ENCODE data around the gene ERCC3.
A peak's percentile ranks its signal among the peaks of the same experiment; 100 is the strongest.
"Not testable (repeated sequence)": the region's sequence is repeated elsewhere in the genome, so short reads cannot be mapped to it uniquely, and the experiment has no call there.

Gene ERCC3

DNA sequence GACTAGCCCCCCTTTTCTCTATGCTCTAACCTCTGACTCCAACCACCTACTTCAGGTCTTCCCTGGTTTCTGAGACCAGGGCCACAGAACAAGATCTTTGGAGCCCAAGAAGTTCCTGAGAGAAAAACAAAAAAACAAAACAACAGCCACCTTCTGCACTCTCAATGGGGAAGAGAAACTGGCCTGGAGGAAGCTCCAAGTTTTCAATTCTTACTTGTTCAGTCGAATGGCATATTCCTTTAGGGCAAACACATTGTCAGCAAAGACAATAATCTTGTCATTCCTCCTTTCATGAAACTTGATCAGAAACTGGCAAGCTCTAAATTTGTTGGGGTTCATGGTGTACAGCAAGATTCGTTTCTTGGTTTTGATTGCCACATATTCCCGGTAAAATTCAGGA lies 15.0 kb downstream of the ERCC3 start:
- DNase-seq = no peak

- DNase-seq = no peak
Observed at GRCh38 chr2:127277028-127277427, 16.9 kb downstream of the ERCC3 start.

DNA sequence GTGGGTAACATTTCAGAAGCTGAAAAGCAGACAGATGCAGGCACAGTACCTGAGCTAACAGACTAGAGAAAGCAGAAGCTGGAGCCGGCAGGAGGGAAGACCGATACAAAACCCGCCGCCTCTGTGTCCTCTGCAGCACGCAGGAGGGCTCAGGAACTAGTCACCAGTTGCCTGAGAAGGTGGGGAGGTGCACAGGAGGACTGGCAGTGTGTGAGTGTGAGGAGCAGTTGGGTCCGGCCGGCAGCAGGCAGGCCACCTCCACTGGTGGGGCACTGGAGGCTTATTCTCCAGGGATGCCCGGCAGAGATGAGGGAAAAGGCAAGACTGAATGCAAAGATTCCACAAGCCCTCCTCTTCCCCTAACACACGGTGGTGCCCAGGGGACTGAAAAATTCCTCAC lies 18.2 kb downstream of the ERCC3 start:
- no peak for DNase-seq

DNA sequence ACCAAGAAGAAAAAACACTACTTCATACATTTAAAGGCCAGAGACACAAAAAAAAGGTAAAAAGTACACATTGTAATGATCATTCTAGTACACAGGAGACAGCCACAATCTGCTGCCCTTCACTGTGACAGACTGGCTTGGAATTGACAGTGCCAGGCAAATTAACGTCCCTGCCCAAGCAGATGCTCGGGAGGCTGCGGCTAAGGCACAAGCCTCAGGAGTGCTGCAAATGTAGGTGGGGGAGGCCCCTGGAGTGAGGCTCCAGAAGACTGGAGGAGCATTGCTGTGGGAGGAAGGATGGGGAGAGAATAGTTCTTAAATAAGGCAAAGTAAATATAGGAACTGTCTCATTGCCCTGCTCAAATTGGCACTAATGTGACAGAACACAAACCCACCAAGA lies 18.6 kb downstream of the ERCC3 start:
- no peak for DNase-seq

GRCh38 chr2:127270663-127271062 lies 23.3 kb downstream of the ERCC3 start:
- DNase-seq = no peak

- DNase-seq = peak; percentile 55
Observed at GRCh38 chr2:127261804-127262406, 32.0 kb downstream of the ERCC3 start.

GRCh38 chr2:127259355-127259754 lies 34.6 kb downstream of the ERCC3 start:
- no peak for DNase-seq

- DNase-seq = no peak
Observed at GRCh38 chr2:127256866-127257265, 37.1 kb downstream of the ERCC3 start.

DNA sequence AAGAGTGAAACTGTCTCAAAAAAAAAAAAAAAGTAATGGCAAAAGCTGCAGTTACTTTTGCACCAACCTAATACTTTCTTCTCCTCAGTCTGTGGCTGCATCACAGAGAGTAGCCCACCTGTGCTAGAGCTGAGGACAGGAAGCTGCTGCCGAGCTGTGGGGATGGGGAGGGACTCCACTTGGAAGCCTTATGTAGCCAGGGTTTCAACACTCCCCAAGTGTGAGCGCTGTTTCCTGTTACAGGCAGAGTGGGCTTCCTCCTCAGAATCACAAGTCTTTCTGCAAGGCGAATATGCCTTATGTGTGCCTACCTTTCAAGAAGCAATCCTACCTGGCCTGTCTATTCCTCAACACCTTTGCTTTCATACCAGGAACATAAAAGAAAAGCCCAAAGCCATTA lies 37.6 kb downstream of the ERCC3 start:
- DNase-seq = no peak

GRCh38 chr2:127255721-127256120 lies 38.2 kb downstream of the ERCC3 start:
- DNase-seq = no peak

GRCh38 chr2:127255146-127255545 lies 38.8 kb downstream of the ERCC3 start:
- no peak for DNase-seq

DNA sequence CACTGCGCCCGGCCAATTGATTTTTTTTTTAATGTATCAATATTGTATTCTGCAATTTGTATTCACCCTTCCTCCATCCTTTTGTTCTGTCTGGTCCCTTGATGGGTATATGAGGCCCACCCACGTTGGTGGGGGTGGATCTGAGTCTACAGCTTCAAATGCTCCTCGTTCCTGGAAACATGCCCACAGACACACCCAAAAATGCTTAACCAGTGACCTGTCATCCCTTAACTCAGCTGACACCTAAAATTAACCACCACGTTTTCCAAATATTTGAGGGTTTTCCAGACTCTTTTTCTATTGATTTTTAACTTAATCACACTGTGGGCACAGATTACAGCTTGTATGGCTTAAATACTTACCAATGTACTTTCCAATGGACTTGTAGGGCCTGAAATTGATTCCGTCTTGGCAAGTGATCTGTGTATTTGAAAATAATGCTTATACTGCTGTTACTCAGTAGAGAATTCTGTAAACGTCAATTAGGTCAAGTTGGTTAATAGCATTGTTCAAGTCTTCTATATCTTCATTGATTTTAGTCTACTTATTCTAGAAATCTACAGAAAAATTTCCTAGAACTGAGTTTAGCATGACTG lies 39.5 kb downstream of the ERCC3 start:
- peak; percentile 56 for DNase-seq

DNA sequence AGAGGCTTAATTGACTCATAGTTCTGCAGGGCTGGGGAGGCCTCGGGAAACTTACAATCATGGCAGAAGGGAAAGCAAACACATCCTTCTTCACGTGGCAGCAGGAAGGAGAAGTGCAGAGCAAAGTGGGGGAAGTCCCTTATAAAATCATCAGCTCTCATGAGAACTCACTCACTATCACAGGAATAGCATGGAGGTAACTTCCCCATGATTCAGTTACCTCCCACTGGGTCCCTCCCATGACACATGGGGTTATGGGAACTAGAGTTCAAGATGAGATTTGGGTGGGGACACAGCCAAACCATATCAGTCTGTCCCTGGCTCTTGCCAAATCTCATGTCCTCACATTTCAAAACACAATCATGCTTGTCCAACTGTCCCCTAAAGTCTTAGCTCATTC lies 52.8 kb downstream of the ERCC3 start:
- DNase-seq = not testable (repeated sequence)

- no peak for DNase-seq
Observed at GRCh38 chr2:127239395-127239794, 54.5 kb downstream of the ERCC3 start.

DNA sequence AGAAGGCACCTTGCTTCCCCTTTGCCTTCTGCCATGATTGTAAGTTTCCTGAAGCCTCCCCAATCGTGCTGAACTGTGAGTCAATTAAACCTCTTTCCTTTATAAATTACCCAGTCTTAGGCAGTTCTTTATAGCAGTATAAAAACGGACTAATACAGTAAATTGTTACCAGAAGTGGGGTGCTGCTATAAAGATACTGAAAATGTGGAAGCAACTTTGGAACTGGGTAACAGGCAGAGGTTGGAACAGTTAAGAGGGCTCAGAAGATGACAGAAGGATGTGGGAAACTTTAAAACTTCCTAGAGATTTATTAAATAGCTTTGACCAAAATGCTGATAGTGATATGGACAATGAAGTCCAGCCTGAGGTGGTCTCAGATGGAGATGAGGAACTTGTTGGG lies 56.2 kb downstream of the ERCC3 start:
- not testable (repeated sequence) for DNase-seq

- no peak for DNase-seq
Observed at GRCh38 chr2:127235082-127235702, 58.8 kb downstream of the ERCC3 start.

DNA sequence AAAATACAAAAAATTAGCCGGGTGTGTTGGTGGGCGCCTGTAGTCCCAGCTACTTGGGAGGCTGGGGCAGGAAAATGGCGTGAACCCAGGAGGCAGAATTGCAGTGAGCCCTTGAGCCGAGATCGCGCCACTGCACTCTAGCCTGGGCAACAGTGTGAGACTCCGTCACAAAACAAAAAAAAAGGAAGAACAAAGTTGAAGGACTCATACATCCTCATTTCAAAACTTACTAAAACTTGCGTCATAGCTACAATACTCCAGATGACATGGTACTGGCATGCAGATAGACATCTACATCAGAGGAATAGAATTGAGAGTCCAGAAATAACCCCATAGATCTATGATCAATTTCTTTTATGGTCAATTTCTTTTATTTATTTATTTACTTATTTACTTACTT lies 60.2 kb downstream of the ERCC3 start:
- no peak for DNase-seq

DNA sequence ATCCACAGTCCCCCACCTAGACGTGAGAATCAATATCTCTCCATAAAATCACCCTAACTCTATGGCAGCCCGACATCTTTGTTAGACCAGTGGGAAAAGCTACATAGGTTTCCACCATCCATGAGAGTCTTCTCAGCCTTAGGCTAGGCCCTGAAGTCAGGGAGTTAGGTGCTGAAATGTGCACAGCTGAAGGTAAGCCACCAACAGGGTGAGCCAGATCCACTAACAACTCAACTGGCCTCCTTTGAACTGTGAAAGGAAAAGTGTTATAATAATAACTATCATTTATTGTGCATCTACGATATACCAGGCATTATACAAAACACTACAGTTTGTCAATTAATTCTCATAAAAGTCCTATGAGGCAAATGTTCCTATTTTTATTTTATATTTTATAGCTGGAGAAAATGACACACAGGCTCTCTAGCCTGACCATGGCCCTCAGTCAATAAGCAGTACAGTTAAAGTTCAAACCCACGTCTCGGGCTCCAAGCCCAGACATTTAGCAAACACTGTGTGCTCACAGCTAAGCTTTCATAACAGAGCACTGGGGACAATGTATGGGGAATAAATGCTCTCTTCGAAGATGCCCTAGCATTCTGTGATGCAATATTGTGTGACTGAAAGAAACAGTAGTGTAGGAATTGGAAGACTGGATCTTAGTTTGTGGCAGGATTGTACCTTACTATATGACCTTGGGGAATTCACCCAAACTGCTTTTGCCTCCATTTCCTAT lies 62.6 kb downstream of the ERCC3 start:
- no peak for DNase-seq

DNA sequence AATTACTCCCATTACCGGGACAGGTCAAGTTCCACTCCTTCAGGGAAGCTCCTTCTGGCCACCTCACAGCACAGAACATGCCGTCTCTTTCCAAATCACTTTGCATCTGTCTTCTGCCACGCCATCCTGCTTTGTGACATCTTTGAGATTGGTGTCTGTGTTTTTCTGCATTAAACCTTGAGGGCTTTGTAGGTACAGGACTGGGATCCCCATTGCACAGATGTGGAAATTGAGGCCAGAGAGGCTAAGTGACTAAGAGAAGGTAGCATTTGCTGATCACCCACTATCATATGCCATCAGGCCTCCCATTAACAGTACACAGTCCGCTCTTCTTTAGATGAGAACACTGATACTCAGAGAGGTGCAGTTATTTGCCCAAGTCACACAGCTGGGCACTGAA lies 64.4 kb downstream of the ERCC3 start:
- no peak for DNase-seq

DNA sequence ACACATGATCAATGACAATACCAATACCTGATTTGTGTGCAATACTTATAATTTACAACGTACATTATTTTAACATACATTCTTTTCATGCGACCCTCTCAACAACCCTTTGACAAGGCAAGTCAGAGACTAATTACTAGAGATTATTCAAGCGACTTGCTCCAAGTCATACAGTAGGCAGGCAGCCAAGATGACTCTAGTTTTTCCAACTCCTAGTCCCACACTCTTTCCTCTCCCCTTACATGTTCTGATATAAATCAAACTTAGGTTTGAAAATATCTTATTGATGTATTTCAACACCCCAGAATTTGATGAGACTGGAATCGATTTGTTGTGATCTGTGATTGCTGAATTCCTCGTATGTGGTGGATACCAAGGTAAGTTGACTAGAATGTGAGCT lies 65.8 kb downstream of the ERCC3 start:
- DNase-seq = peak; percentile 31

- DNase-seq = not testable (repeated sequence)
Observed at GRCh38 chr2:127227264-127227660, 66.7 kb downstream of the ERCC3 start.

DNA sequence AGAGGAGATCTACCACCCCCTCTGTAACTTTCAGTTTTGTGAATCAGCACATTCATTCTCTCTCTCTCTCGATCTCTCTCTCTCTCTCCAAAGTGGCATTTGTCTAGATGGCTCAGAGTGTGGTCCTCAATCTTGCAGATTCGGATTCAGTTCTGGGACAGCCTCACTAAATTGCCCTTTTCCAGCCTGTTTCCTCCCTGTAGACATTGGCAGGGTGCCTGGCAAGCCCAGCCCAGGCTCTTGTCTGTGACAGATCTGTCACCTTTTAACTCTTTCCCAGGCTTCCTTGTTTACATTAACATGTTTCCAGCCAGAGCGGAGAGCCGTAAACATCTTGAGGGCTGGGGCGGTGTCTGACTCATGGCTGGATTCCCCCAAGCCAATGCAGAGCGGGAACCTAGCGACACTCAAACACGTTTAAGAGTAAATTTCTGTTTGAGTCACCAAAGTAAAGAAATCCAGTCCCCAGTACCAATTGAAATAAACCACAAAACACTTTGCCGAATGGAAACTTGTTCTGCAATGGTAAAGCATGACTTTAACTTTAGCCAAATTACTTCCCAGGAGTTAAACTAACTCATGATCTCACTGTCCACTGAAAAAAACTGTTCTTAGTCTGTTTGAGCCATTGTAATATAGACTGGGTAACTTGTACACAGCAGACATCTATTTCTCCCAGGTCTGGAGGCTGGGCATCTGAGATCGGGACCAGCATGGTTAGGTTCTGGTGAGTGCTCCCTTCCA lies 67.3 kb downstream of the ERCC3 start:
- peak; percentile 89 for DNase-seq

GRCh38 chr2:127226132-127226519 lies 67.8 kb downstream of the ERCC3 start:
- no peak for DNase-seq
